Stimulated activated CD8-positive, alpha-beta memory T cell treated with anti-CD3 and anti-CD28 coated beads, Interleukin-12 subunit alpha, Interleukin-12 subunit beta, amount 100 ng/mL, for 4 hours (primary cell): ENCODE data around the gene EMSY.
"Not testable (repeated sequence)": the region's sequence is repeated elsewhere in the genome, so short reads cannot be mapped to it uniquely, and the experiment has no call there.

Experiments used
- DNase-seq: peaks from one replicate; pipeline ENCODE4 v3.0.0-alpha.2; 2020; ENCODE audit warnings: low read depth

The EMSY gene

GRCh38 chr11:76444384-76445120 is at the start of gene EMSY:
TSS of gene EMSY (plus strand) at chr11:76445018. CDS start at chr11:76446939, 1,921 bp downstream.
- DNase-seq = peak; percentile 83

DNA sequence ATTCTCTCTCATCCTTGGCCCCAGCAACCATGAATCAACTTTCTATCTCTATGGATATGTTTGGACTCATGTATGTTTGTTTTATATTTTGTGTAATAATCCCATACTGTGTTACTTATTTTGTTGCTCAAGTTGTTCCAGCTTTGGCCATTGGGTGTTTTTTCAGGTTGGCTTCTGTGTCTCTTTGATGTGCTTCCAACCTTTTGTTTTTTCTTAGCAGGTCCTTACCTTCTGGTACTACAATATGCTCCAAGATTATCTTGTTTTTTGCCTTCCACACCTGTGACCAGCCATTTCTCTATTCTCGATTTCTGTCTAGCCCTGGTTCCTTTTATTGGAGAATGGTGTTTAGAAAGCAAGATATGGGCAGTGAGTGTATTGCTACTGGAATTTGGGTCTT is 49.5 kb upstream of the EMSY start:
- DNase-seq = no peak

DNA sequence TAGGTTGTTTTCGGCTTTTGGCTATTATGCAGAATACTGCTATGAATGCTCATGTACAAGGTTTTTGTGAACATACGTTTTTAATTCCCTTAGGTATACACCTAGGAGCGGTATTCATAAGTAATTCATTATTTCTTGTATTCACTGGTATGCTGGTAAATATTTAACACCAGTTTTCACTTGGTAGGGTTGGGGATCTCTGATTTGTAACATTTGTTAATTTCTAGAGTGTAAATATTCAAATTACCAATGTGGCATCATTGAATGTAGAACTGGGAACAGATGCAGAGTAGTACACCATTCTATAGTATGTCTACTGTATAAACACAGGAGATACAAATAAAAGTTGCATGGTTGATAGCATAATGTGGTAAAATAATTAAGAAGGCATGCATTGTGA is 47.4 kb upstream of the EMSY start:
- no peak for DNase-seq

DNA sequence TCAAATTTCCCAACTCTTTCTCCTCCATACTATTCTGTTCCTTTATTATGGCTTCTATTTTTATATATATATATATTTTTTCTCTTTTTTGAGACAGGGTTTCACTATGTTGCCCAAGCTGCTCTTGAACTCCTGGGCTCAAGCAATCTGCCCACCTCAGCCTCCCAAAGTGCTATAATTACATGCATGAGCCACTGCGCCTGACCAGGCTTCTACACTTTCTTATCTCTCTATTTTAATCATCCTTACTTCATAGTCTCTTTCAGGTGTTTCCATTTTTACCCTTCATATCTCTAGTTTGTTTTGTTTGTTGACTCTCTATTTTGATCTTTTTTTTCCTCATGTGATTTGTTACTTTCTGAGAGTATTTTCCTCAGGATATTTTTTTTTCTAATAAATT is 43.9 kb upstream of the EMSY start:
- no peak for DNase-seq

- not testable (repeated sequence) for DNase-seq
These were observed 43.3 kb upstream of the EMSY start for GRCh38 chr11:76401484-76401883.

DNA sequence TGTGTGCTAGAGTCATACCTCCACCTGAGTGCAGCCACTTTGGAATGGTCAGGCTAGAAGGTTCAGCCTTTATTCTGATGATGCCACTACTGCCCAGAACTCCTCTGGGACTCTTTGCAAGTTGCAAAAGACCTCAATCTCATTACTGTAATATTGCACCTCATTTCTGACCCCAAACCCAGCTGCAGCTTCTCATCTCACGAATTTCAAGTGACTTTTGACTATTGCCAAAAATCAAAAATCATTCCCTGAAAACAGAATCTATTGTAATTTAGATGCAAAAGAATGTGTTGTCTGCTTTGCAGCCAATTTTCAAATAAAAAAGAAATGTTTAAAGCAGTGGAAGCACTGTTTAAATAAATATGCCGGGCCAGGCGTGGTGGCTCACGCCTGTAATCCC is 38.5 kb upstream of the EMSY start:
- DNase-seq = no peak

DNA sequence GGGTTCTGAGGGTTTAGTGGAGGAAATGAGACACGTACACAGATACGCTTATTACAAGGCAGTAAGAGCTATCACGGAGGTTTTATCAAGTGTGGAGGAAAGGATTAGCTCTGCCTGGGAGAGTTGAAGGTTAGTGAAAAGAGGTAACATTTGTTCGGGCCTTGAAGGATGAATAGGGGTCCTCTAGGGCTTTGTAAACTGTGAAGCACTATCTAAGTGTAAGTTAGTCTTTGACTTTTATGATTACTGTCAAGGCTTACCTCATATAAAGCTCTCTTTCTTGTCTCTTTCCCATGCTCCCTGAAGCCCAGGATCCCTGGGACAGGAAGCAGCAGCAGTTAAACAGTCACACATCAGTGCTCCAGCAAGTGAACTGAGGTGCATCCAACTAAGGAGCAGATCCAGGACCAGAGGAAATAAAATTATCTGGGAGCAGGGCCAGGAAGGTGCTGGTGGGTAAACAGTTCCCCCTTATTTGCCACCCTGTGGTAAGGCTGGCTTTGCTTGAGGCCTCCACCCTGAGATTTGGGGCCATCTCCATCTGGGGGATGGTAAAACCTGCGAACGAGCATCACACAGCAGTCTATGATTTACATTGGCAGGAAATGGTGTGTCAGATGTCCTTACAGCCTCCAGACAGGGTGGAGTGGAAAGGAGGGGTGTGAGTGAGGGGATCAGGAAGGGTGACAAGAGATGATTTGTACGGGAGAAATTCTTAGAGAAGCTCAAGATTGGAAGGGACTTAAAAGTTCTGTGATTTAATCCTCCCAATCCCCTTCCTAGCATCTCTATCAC is 36.5 kb upstream of the EMSY start:
- no peak for DNase-seq

DNA sequence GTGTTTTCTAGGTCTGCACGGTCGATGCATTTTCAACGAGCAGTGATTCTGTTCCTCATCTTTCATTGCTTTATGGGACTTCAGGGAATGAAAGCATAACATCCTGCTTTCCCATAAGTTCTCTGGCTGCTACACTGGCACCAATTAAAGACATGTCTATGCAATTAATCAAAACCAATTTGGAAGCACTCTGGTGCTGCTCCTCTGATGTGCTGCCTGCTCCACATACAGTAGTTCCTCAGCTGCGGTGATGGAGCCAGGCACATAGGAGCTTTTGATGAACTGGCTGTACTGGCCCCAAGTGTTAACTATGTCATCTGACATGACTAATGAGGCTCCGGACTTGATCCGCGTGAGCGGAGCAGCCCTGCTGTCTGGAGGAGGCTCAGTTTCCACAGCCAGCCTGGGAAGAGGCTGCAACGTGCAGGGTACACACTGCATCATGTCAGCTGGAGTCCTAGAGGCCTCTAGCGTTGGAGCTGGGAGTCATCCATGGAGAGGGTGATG is 33.9 kb upstream of the EMSY start:
- no peak for DNase-seq

DNA sequence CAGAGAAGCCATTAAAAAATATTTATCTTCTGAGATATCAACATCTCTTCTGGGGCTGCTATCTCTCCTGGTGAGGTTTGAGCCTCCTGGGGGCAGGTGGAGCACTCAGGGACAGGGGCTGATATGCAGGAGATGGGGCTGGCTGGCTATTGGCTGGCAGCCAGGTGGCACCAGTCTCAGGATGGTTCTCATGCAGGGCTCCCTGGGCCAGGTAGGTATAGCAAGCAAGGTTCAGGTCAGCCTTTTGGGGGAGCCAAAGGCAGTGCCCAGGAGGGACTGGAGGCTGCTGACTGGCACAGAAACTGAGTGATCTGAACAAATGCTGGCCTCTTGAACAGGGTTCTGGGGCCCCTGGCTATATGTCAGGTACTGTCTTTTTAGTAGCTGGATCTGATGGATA is 29.7 kb upstream of the EMSY start:
- no peak for DNase-seq

GRCh38 chr11:76419896-76420295 is 24.9 kb upstream of the EMSY start:
- DNase-seq = no peak

GRCh38 chr11:76424379-76424778 is 20.4 kb upstream of the EMSY start:
- no peak for DNase-seq

GRCh38 chr11:76424891-76425290 is 19.9 kb upstream of the EMSY start:
- no peak for DNase-seq

- DNase-seq = no peak
These were observed 18.2 kb upstream of the EMSY start for GRCh38 chr11:76426660-76427059.

DNA sequence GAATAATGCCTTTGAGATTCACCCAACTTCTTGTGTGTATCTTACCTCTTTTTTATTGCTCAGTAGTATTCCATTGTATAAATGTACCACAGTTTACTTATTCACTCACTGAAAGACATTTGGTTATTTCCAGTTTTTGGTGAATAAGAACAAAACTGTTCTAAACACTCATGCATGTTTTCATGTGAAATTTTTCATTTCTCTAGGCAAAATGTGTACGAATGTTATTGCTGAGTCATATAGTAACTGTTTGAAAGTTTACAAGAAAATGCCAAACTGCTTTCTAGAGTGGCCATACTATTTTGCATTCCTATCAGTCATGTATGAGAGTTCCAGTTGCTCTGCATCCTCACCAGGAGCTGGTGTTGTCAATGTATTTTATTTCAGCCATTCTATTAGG is 8.8 kb upstream of the EMSY start:
- no peak for DNase-seq

- no peak for DNase-seq
These were observed 1.4 kb upstream of the EMSY start for GRCh38 chr11:76443268-76443980.

DNA sequence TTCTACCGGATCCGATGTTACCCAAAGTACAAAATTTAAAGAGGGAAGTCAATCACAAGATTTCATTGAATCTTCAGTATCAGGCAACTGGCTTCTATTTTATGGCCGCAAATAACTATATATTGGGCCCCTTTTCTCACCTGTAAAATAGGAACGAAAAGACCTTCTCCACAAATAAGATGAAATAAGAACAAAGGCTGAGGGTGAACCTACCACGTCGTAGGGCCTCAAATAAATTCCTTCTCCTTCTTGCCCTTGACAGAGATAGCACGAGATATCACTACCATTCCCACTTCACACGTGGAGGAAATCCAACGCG is 794 bp upstream of the EMSY start:
- DNase-seq = no peak

DNA sequence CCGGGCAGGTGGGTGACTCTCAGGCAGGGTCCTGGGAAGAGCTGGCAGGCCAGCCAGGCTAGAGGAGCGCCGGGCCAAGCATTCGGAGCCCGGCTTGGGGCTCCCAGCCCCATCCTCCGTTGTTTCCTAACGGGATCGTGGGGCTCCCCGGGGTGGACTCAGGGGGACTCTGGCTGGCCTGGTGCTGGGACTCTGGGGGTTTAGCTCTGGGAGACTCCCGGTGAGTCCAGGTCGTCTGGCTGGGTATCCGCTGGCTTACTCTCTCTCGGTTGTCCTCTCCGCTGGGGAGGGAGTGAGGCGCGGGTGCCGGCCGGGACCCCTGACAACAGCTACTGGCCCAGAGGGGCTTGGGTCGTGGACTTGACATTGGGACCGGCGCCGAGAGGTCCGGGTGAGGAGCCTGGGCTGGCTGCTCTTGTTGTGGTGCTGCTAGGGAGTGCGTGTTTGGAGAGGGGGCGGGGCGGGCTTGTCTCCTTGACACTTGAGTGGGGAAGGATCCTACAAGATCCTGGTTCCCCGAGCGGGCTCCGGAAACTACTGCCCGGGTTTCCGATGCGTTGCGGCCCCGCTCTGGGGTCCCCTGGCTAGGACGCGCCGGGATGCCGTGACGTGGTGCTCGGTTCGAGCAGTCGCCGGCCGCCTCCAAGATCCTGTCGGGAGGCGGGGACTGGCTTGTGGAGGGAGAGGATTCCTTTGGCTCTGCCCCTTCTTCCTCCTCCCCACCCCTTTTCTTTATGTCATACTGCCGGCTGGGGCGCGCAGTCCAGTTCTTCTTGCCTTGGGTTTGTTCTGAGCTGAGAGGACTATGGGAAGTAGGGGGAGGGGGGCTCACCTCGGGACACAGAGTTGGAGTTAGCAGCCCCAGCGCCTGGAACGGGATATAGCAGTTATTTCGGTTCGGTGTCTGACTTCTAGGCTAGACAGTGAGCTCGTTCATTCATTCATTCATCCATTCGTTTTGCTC is 585 bp downstream of the EMSY start:
- peak; percentile 18 for DNase-seq

GRCh38 chr11:76448506-76448905 is 3.7 kb downstream of the EMSY start:
- no peak for DNase-seq

GRCh38 chr11:76453248-76453647 is 8.4 kb downstream of the EMSY start:
- DNase-seq = no peak

GRCh38 chr11:76455331-76455730 is 10.5 kb downstream of the EMSY start:
- DNase-seq = no peak

DNA sequence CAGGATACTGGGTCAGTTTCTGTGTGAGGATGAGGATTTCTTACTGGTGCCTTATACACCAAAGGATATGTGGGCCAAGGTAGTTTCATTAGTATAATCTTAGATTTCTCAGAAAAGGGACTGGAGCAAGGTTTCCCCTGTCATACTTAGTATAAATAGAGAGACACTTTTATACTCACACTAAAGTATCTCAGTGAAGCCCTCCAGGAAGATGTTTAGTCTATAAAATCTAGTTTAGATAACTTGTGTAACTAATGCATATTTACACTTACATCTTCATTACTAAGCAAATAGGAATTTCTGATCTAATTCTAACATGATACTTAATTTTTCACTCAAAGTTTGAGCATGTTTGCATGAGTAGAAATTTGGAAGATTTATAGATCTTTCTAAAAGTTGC is 11.1 kb downstream of the EMSY start:
- DNase-seq = no peak

DNA sequence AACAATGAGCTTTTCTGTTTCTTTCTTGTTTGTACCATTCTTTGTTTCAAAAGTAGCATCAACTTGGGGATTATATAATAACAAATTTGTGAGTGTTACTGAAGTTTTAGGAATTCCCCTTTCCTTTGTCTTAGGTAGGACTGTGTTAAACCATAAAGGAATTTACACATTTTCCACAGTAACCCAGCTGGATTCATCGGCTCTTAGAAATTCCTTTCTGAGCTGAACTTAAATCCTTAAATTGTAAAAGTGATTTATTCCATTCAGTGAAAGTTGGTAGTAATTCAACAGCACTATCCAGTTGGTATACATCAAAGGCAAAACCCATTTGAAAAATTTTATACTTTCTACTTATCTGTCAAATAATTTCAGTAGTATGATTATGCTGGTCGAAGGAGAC is 11.8 kb downstream of the EMSY start:
- no peak for DNase-seq
